Measurements from ENCODE around the gene DCAF12.

The DCAF12 gene

DNA sequence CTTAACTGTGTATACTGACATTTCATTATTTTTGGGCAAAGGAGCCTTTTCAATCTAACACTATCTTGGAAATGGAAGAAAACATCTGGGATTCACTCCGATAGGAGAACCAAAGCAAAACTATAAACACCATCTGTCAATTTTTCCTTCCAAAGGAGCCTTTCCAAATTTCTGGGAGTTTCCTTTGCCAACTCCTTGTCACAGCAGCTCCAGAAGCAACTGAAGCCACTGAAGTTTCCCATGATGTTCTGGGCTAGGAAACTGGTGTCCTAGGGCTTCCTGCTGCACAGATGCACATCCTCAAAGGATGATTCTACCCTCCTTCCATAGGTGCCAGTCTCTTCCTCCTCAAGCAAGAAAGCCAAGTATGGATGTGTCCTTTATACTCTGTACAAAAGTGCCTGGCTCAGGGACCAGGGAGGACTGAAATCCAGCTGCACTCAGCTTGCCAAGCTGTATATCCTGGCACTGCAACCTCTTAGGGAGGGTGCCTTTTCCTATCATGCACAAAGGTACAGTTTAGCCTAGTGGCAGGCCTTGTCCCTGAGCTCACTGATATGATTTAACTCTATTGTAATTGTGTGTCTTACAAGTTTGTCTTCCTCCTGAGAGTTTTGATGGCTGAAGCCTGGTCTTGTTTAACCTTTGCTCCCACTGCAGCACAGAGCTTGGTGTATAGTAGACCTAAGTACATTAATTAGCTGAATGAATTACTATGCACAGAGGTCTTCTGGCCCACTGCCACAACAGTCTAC lies 43.9 kb upstream of the DCAF12 start:
- no peak for ATAC-seq (ENCODE audit: insufficient read depth, low read depth)
- Histone ChIP-seq H3K27me3 (ENCODE audit: insufficient read depth, low read length, poor library complexity) (no peaks in the 10 kb centered on the region), H3K27ac (ENCODE audit: low read length) (no peak overlapping the region), H3K9ac (ENCODE audit: low read depth, low read length) (no peak overlapping the region), H3K79me2 (ENCODE audit: insufficient read depth, low read length) (no peaks in the 10 kb centered on the region), H3K9me3 (ENCODE audit: insufficient read depth, low read length, severe bottlenecking) (no peaks in the 10 kb centered on the region), H4K20me1 (ENCODE audit: insufficient read depth, low read length) (no peaks in the 10 kb centered on the region), H3K4me2 (ENCODE audit: insufficient read depth, low read length) (no peak overlapping the region), H3K4me3 (ENCODE audit: low read depth in 1 of 2, low read length in 2 of 2) (no peak overlapping the region), H3K4me1 (ENCODE audit: insufficient read depth, low read length) (no peaks in the 10 kb centered on the region), H2AFZ (ENCODE audit: low read depth, low read length) (no peak overlapping the region), H3K36me3 (ENCODE audit: insufficient read depth, low read length) (no peaks in the 10 kb centered on the region)
- TF ChIP-seq, protein P1, sequence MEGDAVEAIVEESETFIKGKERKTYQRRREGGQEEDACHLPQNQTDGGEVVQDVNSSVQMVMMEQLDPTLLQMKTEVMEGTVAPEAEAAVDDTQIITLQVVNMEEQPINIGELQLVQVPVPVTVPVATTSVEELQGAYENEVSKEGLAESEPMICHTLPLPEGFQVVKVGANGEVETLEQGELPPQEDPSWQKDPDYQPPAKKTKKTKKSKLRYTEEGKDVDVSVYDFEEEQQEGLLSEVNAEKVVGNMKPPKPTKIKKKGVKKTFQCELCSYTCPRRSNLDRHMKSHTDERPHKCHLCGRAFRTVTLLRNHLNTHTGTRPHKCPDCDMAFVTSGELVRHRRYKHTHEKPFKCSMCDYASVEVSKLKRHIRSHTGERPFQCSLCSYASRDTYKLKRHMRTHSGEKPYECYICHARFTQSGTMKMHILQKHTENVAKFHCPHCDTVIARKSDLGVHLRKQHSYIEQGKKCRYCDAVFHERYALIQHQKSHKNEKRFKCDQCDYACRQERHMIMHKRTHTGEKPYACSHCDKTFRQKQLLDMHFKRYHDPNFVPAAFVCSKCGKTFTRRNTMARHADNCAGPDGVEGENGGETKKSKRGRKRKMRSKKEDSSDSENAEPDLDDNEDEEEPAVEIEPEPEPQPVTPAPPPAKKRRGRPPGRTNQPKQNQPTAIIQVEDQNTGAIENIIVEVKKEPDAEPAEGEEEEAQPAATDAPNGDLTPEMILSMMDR (IDR thresholded peaks at IDR 0.05; ENCODE audit: borderline replicate concordance, extremely low read depth, low read length, poor library complexity, severe bottlenecking) = no peak
- TF ChIP-seq EZH2 (IDR thresholded peaks at IDR 0.05; ENCODE audit: borderline replicate concordance, low read depth, low read length, severe bottlenecking) = no peak
- no peak for DNase-seq

- H2AFZ ChIP-seq (ENCODE audit: low read depth, low read length) = no peak overlapping the region
- no peak for ATAC-seq (ENCODE audit: insufficient read depth, low read depth)
- TF ChIP-seq, protein P1 (IDR thresholded peaks at IDR 0.05; ENCODE audit: borderline replicate concordance, extremely low read depth, low read length, poor library complexity, severe bottlenecking) = no peak
- TF ChIP-seq EZH2 (IDR thresholded peaks at IDR 0.05; ENCODE audit: borderline replicate concordance, low read depth, low read length, severe bottlenecking) = no peak
These were observed 42.6 kb upstream of the DCAF12 start for GRCh38 chr9:34169125-34169524.

DNA sequence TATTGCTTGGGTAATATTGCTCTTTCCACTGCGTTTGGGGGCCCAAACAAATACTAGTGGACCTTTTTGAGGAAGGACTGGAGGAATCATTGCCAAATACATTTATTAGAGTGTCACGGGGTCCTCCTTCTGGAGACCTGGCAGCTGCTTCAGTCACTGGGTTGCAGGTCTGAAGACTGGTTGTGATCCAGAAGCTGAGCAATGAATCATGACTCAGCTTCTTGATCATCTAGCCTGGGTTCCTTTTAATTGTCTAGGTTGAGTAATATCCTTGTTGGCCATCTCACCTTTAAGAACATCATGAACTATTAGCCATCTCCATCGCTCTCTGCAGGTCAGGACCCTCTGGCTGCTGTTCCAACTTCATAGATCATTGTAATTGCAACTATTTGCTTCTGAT lies 36.9 kb upstream of the DCAF12 start:
- no peak overlapping the region for H3K4me2 ChIP-seq (ENCODE audit: insufficient read depth, low read length)
- H3K27ac ChIP-seq (ENCODE audit: low read length) = no peak overlapping the region

More at GRCh38 chr9:34169125-34169524, 42.6 kb upstream of the DCAF12 start:
- H3K4me2 ChIP-seq (ENCODE audit: insufficient read depth, low read length) = no peak overlapping the region
- no peaks in the 10 kb centered on the region for H3K9me3 ChIP-seq (ENCODE audit: insufficient read depth, low read length, severe bottlenecking)
- no peak overlapping the region for H3K4me3 ChIP-seq (ENCODE audit: low read depth in 1 of 2, low read length in 2 of 2)
- no peak for DNase-seq
- no peaks in the 10 kb centered on the region for H3K79me2 ChIP-seq (ENCODE audit: insufficient read depth, low read length)
- H3K27ac ChIP-seq (ENCODE audit: low read length) = no peak overlapping the region
- no peaks in the 10 kb centered on the region for H4K20me1 ChIP-seq (ENCODE audit: insufficient read depth, low read length)
- H3K4me1 ChIP-seq (ENCODE audit: insufficient read depth, low read length) = no peaks in the 10 kb centered on the region
- H3K27me3 ChIP-seq (ENCODE audit: insufficient read depth, low read length, poor library complexity) = no peaks in the 10 kb centered on the region
- H3K9ac ChIP-seq (ENCODE audit: low read depth, low read length) = no peak overlapping the region
- no peaks in the 10 kb centered on the region for H3K36me3 ChIP-seq (ENCODE audit: insufficient read depth, low read length)

More for the DNA sequence above, 36.9 kb upstream of the DCAF12 start:
- H3K9ac ChIP-seq (ENCODE audit: low read depth, low read length) = no peak overlapping the region
- no peaks in the 10 kb centered on the region for H3K4me1 ChIP-seq (ENCODE audit: insufficient read depth, low read length)
- DNase-seq = no peak
- TF ChIP-seq EZH2 (IDR thresholded peaks at IDR 0.05; ENCODE audit: borderline replicate concordance, low read depth, low read length, severe bottlenecking) = no peak
- TF ChIP-seq, protein P1 (IDR thresholded peaks at IDR 0.05; ENCODE audit: borderline replicate concordance, extremely low read depth, low read length, poor library complexity, severe bottlenecking) = no peak
- no peaks in the 10 kb centered on the region for H4K20me1 ChIP-seq (ENCODE audit: insufficient read depth, low read length)
- H3K36me3 ChIP-seq (ENCODE audit: insufficient read depth, low read length) = no peaks in the 10 kb centered on the region
- H2AFZ ChIP-seq (ENCODE audit: low read depth, low read length) = no peak overlapping the region
- H3K79me2 ChIP-seq (ENCODE audit: insufficient read depth, low read length) = no peaks in the 10 kb centered on the region
- ATAC-seq (ENCODE audit: insufficient read depth, low read depth) = no peak
- no peak overlapping the region for H3K4me3 ChIP-seq (ENCODE audit: low read depth in 1 of 2, low read length in 2 of 2)
- H3K27me3 ChIP-seq (ENCODE audit: insufficient read depth, low read length, poor library complexity) = no peaks in the 10 kb centered on the region
- H3K9me3 ChIP-seq (ENCODE audit: insufficient read depth, low read length, severe bottlenecking) = no peaks in the 10 kb centered on the region
